ENCODE results near the gene NWD2. TPM values are rescaled to one million over a fixed set of nuclear protein-coding genes. Genes with fewer than 3 reads are reported as not detected.

The NWD2 gene
- total RNA-seq, 1 experiment from 2014 or later, result not detected

DNA sequence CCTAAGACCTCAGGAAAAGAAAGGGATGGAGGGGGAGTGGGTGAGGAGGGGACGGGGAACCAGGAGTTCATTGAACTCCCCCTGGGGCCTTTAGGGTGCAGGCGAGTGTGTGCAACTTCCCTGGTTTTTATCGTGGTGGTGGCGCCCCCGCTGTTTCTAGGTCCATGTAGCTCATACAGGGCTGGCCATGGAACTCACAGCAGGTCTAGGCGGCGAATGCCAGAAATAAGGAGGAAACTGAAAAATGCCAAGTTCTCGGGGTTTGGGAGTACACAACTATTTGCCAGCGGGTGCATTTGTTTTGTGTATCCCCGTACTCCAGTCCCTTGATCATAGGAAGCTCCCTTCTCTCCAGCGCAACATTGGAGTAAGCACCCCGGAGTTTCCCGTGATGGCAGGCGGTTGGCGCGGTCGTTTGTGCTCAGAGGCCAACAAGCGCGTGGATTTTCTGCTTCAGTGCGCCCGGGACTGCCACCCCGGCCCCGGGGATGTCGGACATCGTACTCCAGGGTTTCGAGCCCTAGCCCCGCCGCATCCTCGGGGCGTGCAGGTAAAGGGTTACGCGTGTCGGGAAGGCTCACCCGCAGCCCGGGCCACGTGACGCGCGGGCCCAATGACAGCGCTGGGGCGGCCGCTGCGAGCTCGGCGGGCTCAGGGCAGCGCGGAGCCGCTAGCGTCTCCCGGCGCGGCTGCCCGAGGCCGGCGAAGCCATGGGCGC, 208.9 kb downstream of the NWD2 start:
- Histone ChIP-seq H4K8ac (replicated peaks; ENCODE audit: insufficient read length, low read depth, low read length) (no peak overlapping the region), H3K79me1 (ENCODE audit: insufficient read depth, low read depth, low read length, poor library complexity, severe bottlenecking) (no peaks in the 10 kb centered on the region), H2BK5ac (ENCODE audit: insufficient read length, low read length) (no peak overlapping the region), H3K18ac (ENCODE audit: insufficient read length, low read depth, low read length) (peak overlapping the region; percentile 44), H2BK120ac (ENCODE audit: low read depth, low read length, poor library complexity, severe bottlenecking) (no peak overlapping the region), H3K56ac (ENCODE audit: insufficient read length, low read depth, low read length) (no peak overlapping the region), H2BK15ac (ENCODE audit: low read depth, low read length) (no peak overlapping the region), H2BK20ac (ENCODE audit: low read depth, low read length, poor library complexity, severe bottlenecking) (no peak overlapping the region), H2BK12ac (ENCODE audit: insufficient read length, low read depth, low read length) (no peak overlapping the region), H3K23ac (ENCODE audit: insufficient read length, low read depth, low read length) (no peak overlapping the region), H3K4me1 (ENCODE audit: insufficient read depth, low read length) (no peaks in the 10 kb centered on the region; the same call in 1 of the 2 replicates), H4K5ac (ENCODE audit: insufficient read length, low read depth, low read length) (no peak overlapping the region), H2AFZ (ENCODE audit: low read length) (peak overlapping the region; percentile 2), H3K79me2 (ENCODE audit: insufficient read depth, low read length) (no peaks in the 10 kb centered on the region), H3K9me3 (ENCODE audit: control insufficient read depth, low read depth, low read length) (no peaks in the 10 kb centered on the region), H4K91ac (ENCODE audit: insufficient read length, low read depth, low read length) (no peak overlapping the region), H3K9ac (ENCODE audit: extremely low read depth, insufficient read length, low read length) (no peak overlapping the region), H3K23me2 (ENCODE audit: insufficient read length, low read depth, low read length, poor library complexity, severe bottlenecking) (peaks cover 13% of the 10 kb centered on the region), H3K4me2 (ENCODE audit: insufficient read depth, insufficient read length, low read length) (peak overlapping the region; percentile 80), H4K20me1 (ENCODE audit: control insufficient read depth, insufficient read depth, insufficient read length) (no peaks in the 10 kb centered on the region), H3K14ac (ENCODE audit: insufficient read depth, low read length) (peak overlapping the region; percentile 17; the same call in 1 of the 2 replicates), H3K27me3 (ENCODE audit: insufficient read depth, low read length) (peaks cover 2% of the 10 kb centered on the region; the same call in 1 of the 2 replicates), H3K27ac (ENCODE audit: insufficient read length, low read depth, low read length) (no peak overlapping the region), H3T11ph (ENCODE audit: low read length) (no peak overlapping the region), H2AK5ac (ENCODE audit: insufficient read length, low read length) (no peak overlapping the region), H3K4ac (ENCODE audit: low read depth, low read length) (no peak overlapping the region)
- DNase-seq, result peak; percentile 79
- Mint-ChIP-seq H3K4me3 (peak overlapping the region; percentile 62 to 82), H3K27ac (no peak overlapping the region), H3K36me3 (ENCODE audit: insufficient read depth in 1 of 3, low read depth in 3 of 3) (no peaks in the 10 kb centered on the region), H3K9me3 (no peaks in the 10 kb centered on the region), H3K27me3 (ENCODE audit: low read depth) (peaks cover 69% of the 10 kb centered on the region), H3K4me1 (peaks cover 10 to 15% of the 10 kb centered on the region in 2 experiments)
- no CpG with 5 or more reads among the region's 56 CpGs for WGBS (ENCODE audit: extremely low coverage, insufficient read length, low lambda C conversion rate)
- TF ChIP-seq, protein P1, sequence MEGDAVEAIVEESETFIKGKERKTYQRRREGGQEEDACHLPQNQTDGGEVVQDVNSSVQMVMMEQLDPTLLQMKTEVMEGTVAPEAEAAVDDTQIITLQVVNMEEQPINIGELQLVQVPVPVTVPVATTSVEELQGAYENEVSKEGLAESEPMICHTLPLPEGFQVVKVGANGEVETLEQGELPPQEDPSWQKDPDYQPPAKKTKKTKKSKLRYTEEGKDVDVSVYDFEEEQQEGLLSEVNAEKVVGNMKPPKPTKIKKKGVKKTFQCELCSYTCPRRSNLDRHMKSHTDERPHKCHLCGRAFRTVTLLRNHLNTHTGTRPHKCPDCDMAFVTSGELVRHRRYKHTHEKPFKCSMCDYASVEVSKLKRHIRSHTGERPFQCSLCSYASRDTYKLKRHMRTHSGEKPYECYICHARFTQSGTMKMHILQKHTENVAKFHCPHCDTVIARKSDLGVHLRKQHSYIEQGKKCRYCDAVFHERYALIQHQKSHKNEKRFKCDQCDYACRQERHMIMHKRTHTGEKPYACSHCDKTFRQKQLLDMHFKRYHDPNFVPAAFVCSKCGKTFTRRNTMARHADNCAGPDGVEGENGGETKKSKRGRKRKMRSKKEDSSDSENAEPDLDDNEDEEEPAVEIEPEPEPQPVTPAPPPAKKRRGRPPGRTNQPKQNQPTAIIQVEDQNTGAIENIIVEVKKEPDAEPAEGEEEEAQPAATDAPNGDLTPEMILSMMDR (conservative IDR thresholded peaks at IDR 0.05), result no peak

All from H9 (cell line).